IPS DF 6.9 (cell line): Measurements from ENCODE around the gene GAGE12H.
"Not testable (repeated sequence)": the region's sequence is repeated elsewhere in the genome, so short reads cannot be mapped to it uniquely, and the experiment has no call there.

Source experiments
- DNase-seq: peaks from one replicate; pipeline ENCODE4 v3.0.0-alpha.2; 2013; ENCODE audit warnings: low read depth, low spot score
- H3K27ac ChIP-seq: one replicate; pipeline ENCODE4 v1.5.1; 2013; ENCODE audit warnings: low read length, control low read depth
- H3K27me3 ChIP-seq: 2 replicates; pipeline ENCODE4 v1.6.1; 2013; ENCODE audit warnings: mild to moderate bottlenecking, low read length; ENCODE audit not compliant: control insufficient read depth, insufficient read depth
- H3K36me3 ChIP-seq: 2 replicates; pipeline ENCODE4 v1.6.1; 2013; ENCODE audit warnings: low read length; ENCODE audit not compliant: control insufficient read depth, insufficient read depth
- H3K4me1 ChIP-seq: 2 replicates; pipeline ENCODE4 v1.6.1; 2013; ENCODE audit warnings: low read length; ENCODE audit not compliant: control insufficient read depth, insufficient read depth
- H3K4me3 ChIP-seq: 2 replicates; pipeline ENCODE4 v1.5.1; 2013; ENCODE audit warnings: mild to moderate bottlenecking, low read length
- H3K9me3 ChIP-seq: 2 replicates; pipeline ENCODE4 v1.6.1; 2013; ENCODE audit warnings: low read length, inconsistent platforms; ENCODE audit not compliant: control insufficient read depth, insufficient read depth
- WGBS: extraction: QIAGEN DNeasy Blood & Tissue Kit; methylation state at CpG from one replicate; pipeline ENCODE4 v1.1.7; 2013; ENCODE audit warnings: mixed read lengths, missing lambda C conversion rate; ENCODE audit not compliant: insufficient read length, insufficient coverage; 5-methylcytosine and 5-hydroxymethylcytosine counted together

GAGE12H gene

GRCh38 chrX:49579649-49580048, at the start of gene GAGE12H:
TSS of gene GAGE12H (plus strand) at chrX:49579949. CDS start at chrX:49581104, 1,155 bp downstream.
- WGBS = no CpG with 5 or more reads among the region's 16 CpGs
- not testable (repeated sequence) for H3K36me3 ChIP-seq, DNase-seq, H3K4me3 ChIP-seq, H3K27ac ChIP-seq, H3K4me1 ChIP-seq, H3K27me3 ChIP-seq, H3K9me3 ChIP-seq

- not testable (repeated sequence) for DNase-seq, H3K36me3 ChIP-seq, H3K27ac ChIP-seq, H3K9me3 ChIP-seq, H3K4me1 ChIP-seq, H3K4me3 ChIP-seq, H3K27me3 ChIP-seq
- WGBS = no CpG with 5 or more reads among the region's 16 CpGs
Observed at GRCh38 chrX:49531877-49532276, 47.9 kb upstream of the GAGE12H start, which contains the start of gene GAGE12C. TSS of gene GAGE12C (plus strand) at chrX:49532177. CDS start at chrX:49533332, 1,155 bp downstream.

GRCh38 chrX:49541433-49541832, 38.3 kb upstream of the GAGE12H start, which contains the start of gene GAGE12D:
TSS of gene GAGE12D (plus strand) at chrX:49541733. CDS start at chrX:49542888, 1,155 bp downstream.
- not testable (repeated sequence) for H3K9me3 ChIP-seq, H3K4me3 ChIP-seq, H3K36me3 ChIP-seq, H3K4me1 ChIP-seq, H3K27ac ChIP-seq, H3K27me3 ChIP-seq, DNase-seq
- WGBS = no CpG with 5 or more reads among the region's 16 CpGs

GRCh38 chrX:49550989-49551388, 28.8 kb upstream of the GAGE12H start, which contains the start of gene GAGE12E:
TSS of gene GAGE12E (plus strand) at chrX:49551289. CDS start at chrX:49552444, 1,155 bp downstream.
- not testable (repeated sequence) for DNase-seq, H3K36me3 ChIP-seq, H3K4me3 ChIP-seq, H3K27me3 ChIP-seq, H3K27ac ChIP-seq, H3K9me3 ChIP-seq, H3K4me1 ChIP-seq
- WGBS = no CpG with 5 or more reads among the region's 16 CpGs

GRCh38 chrX:49560542-49560941, 19.2 kb upstream of the GAGE12H start, which contains the start of gene GAGE12F:
TSS of gene GAGE12F (plus strand) at chrX:49560842. CDS start at chrX:49561997, 1,155 bp downstream.
- H3K4me1 ChIP-seq, H3K27ac ChIP-seq, H3K4me3 ChIP-seq, DNase-seq, H3K27me3 ChIP-seq, H3K36me3 ChIP-seq, H3K9me3 ChIP-seq: not testable (repeated sequence)
- WGBS = no CpG with 5 or more reads among the region's 16 CpGs

GRCh38 chrX:49568728-49569127, 11.0 kb upstream of the GAGE12H start:
- no CpG with 5 or more reads among the region's 11 CpGs for WGBS
- H3K27ac ChIP-seq, H3K4me3 ChIP-seq, DNase-seq, H3K36me3 ChIP-seq, H3K9me3 ChIP-seq, H3K4me1 ChIP-seq, H3K27me3 ChIP-seq: not testable (repeated sequence)

- not testable (repeated sequence) for H3K4me1 ChIP-seq, H3K4me3 ChIP-seq, H3K36me3 ChIP-seq, H3K27me3 ChIP-seq, H3K9me3 ChIP-seq, DNase-seq, H3K27ac ChIP-seq
- WGBS = no CpG with 5 or more reads among the region's 13 CpGs
Observed at GRCh38 chrX:49569152-49569551, 10.6 kb upstream of the GAGE12H start.

GRCh38 chrX:49570100-49570499, 9.6 kb upstream of the GAGE12H start, which contains the start of gene GAGE12G:
TSS of gene GAGE12G (plus strand) at chrX:49570400. CDS start at chrX:49571555, 1,155 bp downstream.
- no CpG with 5 or more reads among the region's 16 CpGs for WGBS
- H3K36me3 ChIP-seq = not testable (repeated sequence)

GRCh38 chrX:49589196-49589595, 9.4 kb downstream of the GAGE12H start, which contains the start of gene GAGE2A:
TSS of gene GAGE2A (plus strand) at chrX:49589496. CDS start at chrX:49590651, 1,155 bp downstream.
- no CpG with 5 or more reads among the region's 16 CpGs for WGBS
- H3K4me3 ChIP-seq, H3K27ac ChIP-seq, H3K36me3 ChIP-seq, H3K27me3 ChIP-seq, H3K9me3 ChIP-seq, DNase-seq, H3K4me1 ChIP-seq: not testable (repeated sequence)

More at GRCh38 chrX:49570100-49570499, 9.6 kb upstream of the GAGE12H start, which contains the start of gene GAGE12G:
- H3K27ac ChIP-seq, H3K4me1 ChIP-seq, H3K27me3 ChIP-seq, H3K9me3 ChIP-seq, DNase-seq, H3K4me3 ChIP-seq: not testable (repeated sequence)

GRCh38 chrX:49589769-49590478, 10.2 kb downstream of the GAGE12H start:
- not testable (repeated sequence) for H3K9me3 ChIP-seq, H3K27me3 ChIP-seq, H3K27ac ChIP-seq, DNase-seq, H3K36me3 ChIP-seq, H3K4me3 ChIP-seq, H3K4me1 ChIP-seq
- WGBS = no CpG with 5 or more reads among the region's 37 CpGs
